BLaER1 (cell line): Measurements from ENCODE around the gene ABCB7.
"Not testable (repeated sequence)": the region's sequence is repeated elsewhere in the genome, so short reads cannot be mapped to it uniquely, and the experiment has no call there.

Experiments used
- H3K27ac ChIP-seq: shearing (Covaris generic); formaldehyde crosslinking; 2 replicates; pipeline ENCODE4 v1.8.1; 2022
- H3K27me3 ChIP-seq: shearing (Covaris generic); formaldehyde crosslinking; 2 replicates; pipeline ENCODE4 v1.8.1; 2022
- H3K36me3 ChIP-seq: shearing (Covaris generic); formaldehyde crosslinking; 2 replicates; pipeline ENCODE4 v1.8.1; 2022
- H3K4me1 ChIP-seq: shearing (Covaris generic); formaldehyde crosslinking; 2 replicates; pipeline ENCODE4 v1.8.1; 2022
- H3K4me2 ChIP-seq: shearing (Covaris generic); formaldehyde crosslinking; 2 replicates; pipeline ENCODE4 v1.8.1; 2022
- H3K4me3 ChIP-seq: shearing (Covaris generic); formaldehyde crosslinking; 2 replicates; pipeline ENCODE4 v1.8.1; 2022
- H3K9ac ChIP-seq: shearing (Covaris generic); formaldehyde crosslinking; 2 replicates; pipeline ENCODE4 v1.8.1; 2022
- H3K9me3 ChIP-seq: shearing (Covaris generic); formaldehyde crosslinking; 2 replicates; pipeline ENCODE4 v1.8.1; 2022
- H4K20me1 ChIP-seq: shearing (Covaris generic); formaldehyde crosslinking; 2 replicates; pipeline ENCODE4 v1.8.1; 2022
- Cebpa-rat ChIP-seq: shearing (Covaris generic); IDR thresholded peaks from 2 replicates; pipeline ENCODE4 v1.8.1; 2022

The ABCB7 gene

DNA sequence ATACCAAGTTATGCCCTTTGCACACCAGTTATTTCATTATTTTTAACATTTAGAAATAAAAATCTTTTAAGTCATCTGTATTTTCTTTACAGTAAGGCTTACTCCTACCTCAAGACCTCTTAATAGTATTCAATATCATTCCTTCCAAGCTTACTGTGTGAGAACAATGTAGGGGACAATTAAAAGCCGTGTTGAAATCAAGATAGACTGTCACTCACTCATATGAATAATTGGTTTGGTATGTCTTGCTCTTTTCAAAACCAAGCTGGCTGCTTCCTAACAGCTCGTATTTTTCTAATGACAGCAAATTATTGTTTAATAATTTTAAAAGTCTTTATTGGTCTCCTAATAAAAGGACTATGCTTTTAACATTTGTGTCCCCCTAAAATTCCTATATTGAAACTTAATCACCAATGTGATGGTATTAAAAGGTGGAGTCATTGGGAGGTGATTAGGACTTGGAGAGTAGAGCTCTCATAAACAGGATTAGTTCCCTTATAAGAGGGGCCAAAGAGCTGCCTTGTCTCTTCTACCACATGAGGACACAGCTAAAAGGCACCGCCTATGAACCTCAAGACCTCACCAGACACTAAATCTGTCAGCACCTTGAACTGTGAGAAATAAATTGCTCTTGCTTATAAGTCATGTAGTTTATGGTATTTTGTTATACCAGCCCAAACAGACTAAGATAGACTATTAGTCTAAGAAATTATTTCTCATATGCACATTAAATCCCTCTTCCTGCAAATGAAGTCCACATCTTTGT, 4.1 kb downstream of the ABCB7 start:
- H3K27ac ChIP-seq: no peak overlapping the region
- H4K20me1 ChIP-seq: peaks cover 15% of the 10 kb centered on the region
- peaks cover 17% of the 10 kb centered on the region for H3K4me1 ChIP-seq
- H3K4me2 ChIP-seq: no peak overlapping the region; the same call in 1 of the 2 replicates
- H3K36me3 ChIP-seq: 0 out of 2 replicates have a peak, but pooled peaks cover 9% of the 10 kb centered on the region
- H3K4me3 ChIP-seq: no peak overlapping the region
- TF ChIP-seq Cebpa-rat: no peak
- H3K9me3 ChIP-seq: peaks cover 10% of the 10 kb centered on the region
- peaks cover 47% of the 10 kb centered on the region for H3K27me3 ChIP-seq
- H3K9ac ChIP-seq: no peak overlapping the region

DNA sequence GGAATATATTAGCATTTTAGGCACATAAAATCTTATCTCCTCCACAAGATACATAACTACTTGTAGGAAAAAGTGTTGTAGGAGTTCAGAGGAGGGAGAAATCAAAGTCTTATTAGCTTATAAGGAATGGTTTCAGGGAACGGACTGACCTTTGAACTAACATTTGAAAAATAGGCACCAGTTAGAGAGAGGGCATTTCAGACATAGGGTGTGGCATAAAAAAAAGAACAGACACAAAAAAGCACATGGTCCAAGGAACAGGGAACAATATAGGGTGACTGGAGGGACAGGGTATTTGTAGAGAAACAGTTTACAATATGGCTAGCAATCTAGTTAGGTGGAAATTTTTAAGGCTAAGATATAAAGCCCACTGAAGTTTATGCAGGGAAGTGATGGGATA, 6.4 kb downstream of the ABCB7 start:
- no peak overlapping the region for H3K27ac ChIP-seq
- peaks cover 25% of the 10 kb centered on the region for H3K9me3 ChIP-seq
- no peak overlapping the region for H3K4me3 ChIP-seq
- TF ChIP-seq Cebpa-rat: no peak
- H3K4me1 ChIP-seq: peaks cover 13% of the 10 kb centered on the region
- no peak overlapping the region for H3K4me2 ChIP-seq
- peaks cover 39% of the 10 kb centered on the region for H3K27me3 ChIP-seq
- H3K9ac ChIP-seq: no peak overlapping the region
- H4K20me1 ChIP-seq: peaks cover 15% of the 10 kb centered on the region
- 0 out of 2 replicates have a peak, but pooled peaks cover 10% of the 10 kb centered on the region for H3K36me3 ChIP-seq

DNA sequence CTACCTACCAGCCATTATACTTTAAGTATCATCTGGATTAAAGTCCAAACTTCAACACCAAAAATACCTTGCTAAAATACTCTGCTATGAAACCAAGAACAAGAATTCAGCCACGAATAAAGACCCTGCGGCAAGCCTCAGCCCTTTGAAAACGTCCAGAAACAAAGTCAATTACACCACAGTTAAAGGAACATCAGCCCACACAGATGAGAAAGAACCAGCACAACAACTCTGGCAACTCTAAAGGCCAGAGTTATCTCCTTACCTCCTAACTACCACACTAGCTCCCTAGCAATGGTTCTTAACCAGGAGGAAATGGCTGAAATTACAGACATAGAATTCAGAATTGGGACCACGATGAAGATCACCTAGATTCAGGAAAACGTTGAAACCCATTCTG, 23.4 kb downstream of the ABCB7 start:
- no peak for TF ChIP-seq Cebpa-rat
- no peak overlapping the region for H3K9ac ChIP-seq
- H3K9me3 ChIP-seq: peaks cover 55% of the 10 kb centered on the region
- H3K4me3 ChIP-seq: no peak overlapping the region
- H4K20me1 ChIP-seq: peaks cover 25% of the 10 kb centered on the region
- H3K36me3 ChIP-seq: peaks cover 9% of the 10 kb centered on the region; the same call in 1 of the 2 replicates
- H3K27me3 ChIP-seq: peaks cover 71% of the 10 kb centered on the region
- H3K4me1 ChIP-seq: no peaks in the 10 kb centered on the region
- H3K27ac ChIP-seq: no peak overlapping the region
- no peak overlapping the region for H3K4me2 ChIP-seq

DNA sequence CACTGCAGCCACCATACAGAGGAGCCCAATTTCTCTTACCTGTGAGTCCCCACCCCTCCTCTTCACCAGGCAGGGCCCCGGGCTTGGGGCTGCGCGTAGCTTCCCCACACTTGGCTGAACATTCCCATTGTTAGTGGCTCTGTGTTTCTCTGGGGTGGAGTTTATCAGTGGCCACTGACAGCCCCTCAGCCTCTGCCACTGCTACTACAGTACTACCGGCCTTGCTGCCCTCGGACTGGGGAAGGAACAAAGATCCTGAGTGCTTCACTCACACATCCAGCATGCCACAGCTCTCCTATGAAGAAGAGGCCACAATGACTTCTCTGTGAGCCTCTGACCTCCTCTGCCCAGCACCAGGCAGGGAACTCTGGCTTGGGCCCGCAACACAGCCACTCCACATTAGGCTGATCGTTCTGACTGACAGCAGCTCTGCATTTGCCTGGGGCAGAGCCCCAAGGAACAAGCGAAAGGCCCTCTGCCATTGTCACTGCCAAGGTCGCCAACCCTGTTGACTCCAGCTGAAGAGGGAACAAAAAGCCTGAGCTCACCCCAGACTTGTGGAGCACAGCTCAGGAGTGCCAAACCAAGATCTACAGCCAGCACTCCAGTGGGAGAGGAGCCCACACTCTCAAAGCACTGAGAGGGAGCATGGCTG, 24.0 kb downstream of the ABCB7 start:
- Histone ChIP-seq H4K20me1 (peaks cover 25% of the 10 kb centered on the region), H3K4me3 (no peak overlapping the region), H3K9ac (no peak overlapping the region), H3K27ac (no peak overlapping the region), H3K9me3 (peaks cover 54% of the 10 kb centered on the region), H3K36me3 (peaks cover 4% of the 10 kb centered on the region; the same call in 1 of the 2 replicates), H3K4me2 (no peak overlapping the region), H3K4me1 (no peaks in the 10 kb centered on the region), H3K27me3 (peaks cover 70% of the 10 kb centered on the region)
- TF ChIP-seq Cebpa-rat: no peak

DNA sequence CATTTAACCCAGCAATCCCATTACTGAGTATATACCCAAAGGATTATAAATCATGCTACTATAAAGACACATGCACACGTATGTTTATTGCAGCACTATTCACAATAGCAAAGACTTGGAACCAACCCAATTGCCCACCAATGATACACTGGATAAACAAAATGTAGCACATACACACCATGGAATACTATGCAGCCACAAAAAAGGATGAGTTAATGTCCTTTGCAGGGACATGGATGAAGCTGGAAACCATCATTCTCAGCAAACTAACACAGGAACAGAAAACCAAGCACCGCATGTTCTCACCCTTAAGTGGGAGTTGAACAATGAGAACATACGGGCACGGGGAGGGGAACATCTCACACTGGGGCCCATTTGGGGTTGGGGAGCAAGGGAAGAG, 27.0 kb downstream of the ABCB7 start:
- not testable (repeated sequence) for H3K36me3 ChIP-seq, H3K4me3 ChIP-seq, H3K9ac ChIP-seq, H3K27ac ChIP-seq, H3K4me1 ChIP-seq, H3K4me2 ChIP-seq
- Histone ChIP-seq H3K27me3 (peaks cover 68% of the 10 kb centered on the region), H3K9me3 (peaks cover 37% of the 10 kb centered on the region), H4K20me1 (peaks cover 19% of the 10 kb centered on the region)

DNA sequence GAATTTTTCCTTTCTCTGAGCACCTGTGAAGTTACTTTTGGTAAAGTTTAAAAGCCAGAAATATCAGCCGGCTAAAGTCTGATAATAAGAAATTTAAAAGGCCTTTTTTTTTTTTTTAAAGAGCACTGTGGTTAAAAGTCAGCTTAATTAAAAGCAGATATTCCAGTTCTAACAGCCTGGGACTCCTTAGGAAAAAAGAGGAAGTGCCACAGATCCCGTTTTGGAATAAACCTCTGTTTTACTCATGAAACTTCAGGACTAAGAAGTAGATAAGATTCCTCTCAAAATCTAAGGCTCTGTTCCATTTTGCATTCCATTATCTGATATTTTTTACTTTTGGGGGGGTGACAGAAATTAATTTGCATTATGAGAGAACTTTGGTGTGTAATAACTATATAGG, 37.8 kb downstream of the ABCB7 start:
- no peak for TF ChIP-seq Cebpa-rat
- H3K27me3 ChIP-seq: peaks cover 81% of the 10 kb centered on the region
- no peak overlapping the region for H3K4me2 ChIP-seq
- H3K27ac ChIP-seq: no peak overlapping the region
- no peak overlapping the region for H3K9ac ChIP-seq
- no peaks in the 10 kb centered on the region for H3K4me1 ChIP-seq
- H4K20me1 ChIP-seq: peaks cover 19% of the 10 kb centered on the region
- no peak overlapping the region for H3K4me3 ChIP-seq
- H3K36me3 ChIP-seq: no peaks in the 10 kb centered on the region
- peaks cover 32% of the 10 kb centered on the region for H3K9me3 ChIP-seq

DNA sequence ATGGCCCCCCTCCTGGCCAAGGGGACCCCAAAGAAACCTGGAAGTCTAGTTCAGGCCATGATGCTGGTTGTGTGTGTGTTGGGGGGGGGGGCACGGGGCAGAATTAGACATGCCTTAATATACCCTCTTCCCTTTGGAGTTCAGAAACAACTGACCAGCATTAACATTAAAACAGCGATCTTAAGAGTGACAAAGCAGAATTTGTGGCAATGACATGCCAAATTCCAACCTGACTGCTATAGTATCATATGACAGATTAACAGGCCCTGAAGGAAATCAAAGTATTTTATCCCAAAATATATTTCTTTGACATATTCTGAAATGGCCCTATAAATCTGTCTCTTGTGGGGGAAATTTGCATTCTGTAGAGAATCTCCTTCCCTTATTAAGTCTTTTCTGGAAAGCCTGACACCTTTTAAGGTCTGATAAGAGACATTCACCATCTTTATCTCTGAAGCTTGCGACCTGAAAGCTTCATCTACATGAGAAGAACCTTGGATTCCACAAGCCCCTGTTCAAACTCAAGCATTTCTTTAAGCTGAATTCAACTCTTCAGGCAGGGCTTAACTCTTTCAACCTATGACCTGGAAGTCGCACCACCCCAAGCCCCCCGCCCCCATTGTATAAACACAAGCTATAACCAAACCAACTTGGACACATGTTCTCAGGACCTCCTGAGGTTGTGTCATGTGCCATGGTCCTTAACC, 40.2 kb downstream of the ABCB7 start:
- no peak overlapping the region for H3K4me2 ChIP-seq
- H3K9me3 ChIP-seq: peaks cover 14% of the 10 kb centered on the region; the same call in 1 of the 2 replicates
- H3K4me3 ChIP-seq: no peak overlapping the region
- TF ChIP-seq Cebpa-rat: no peak
- no peaks in the 10 kb centered on the region for H3K4me1 ChIP-seq
- H3K9ac ChIP-seq: no peak overlapping the region
- no peaks in the 10 kb centered on the region for H3K36me3 ChIP-seq
- H3K27me3 ChIP-seq: peaks cover 73% of the 10 kb centered on the region
- peaks cover 19% of the 10 kb centered on the region for H4K20me1 ChIP-seq
- H3K27ac ChIP-seq: no peak overlapping the region

DNA sequence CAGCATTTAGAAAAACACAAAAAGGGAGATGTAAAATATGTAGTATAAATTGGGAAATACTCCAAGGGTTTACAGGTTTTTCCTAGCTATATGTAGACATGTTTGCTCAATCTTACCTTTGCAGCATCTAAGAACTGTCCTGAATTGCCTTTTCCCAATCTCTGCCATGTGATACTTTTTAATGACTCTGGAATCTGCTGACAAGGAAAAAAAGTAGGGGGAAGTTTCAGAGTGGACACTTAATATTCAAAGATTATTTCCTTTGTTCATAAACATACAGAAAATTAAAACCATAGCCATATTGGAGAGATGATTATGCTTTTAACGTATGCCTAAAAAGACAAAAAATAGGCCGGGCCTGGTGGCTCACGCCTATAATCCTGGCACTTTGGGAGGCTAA, 41.4 kb downstream of the ABCB7 start:
- H3K4me3 ChIP-seq: no peak overlapping the region
- no peaks in the 10 kb centered on the region for H3K36me3 ChIP-seq
- peaks cover 72% of the 10 kb centered on the region for H3K27me3 ChIP-seq
- H3K4me1 ChIP-seq: no peaks in the 10 kb centered on the region
- 0 out of 2 replicates have a peak, but pooled peaks cover 1% of the 10 kb centered on the region for H3K9me3 ChIP-seq
- peaks cover 19% of the 10 kb centered on the region for H4K20me1 ChIP-seq
- H3K9ac ChIP-seq: no peak overlapping the region
- no peak overlapping the region for H3K4me2 ChIP-seq
- H3K27ac ChIP-seq: no peak overlapping the region
- no peak for TF ChIP-seq Cebpa-rat

DNA sequence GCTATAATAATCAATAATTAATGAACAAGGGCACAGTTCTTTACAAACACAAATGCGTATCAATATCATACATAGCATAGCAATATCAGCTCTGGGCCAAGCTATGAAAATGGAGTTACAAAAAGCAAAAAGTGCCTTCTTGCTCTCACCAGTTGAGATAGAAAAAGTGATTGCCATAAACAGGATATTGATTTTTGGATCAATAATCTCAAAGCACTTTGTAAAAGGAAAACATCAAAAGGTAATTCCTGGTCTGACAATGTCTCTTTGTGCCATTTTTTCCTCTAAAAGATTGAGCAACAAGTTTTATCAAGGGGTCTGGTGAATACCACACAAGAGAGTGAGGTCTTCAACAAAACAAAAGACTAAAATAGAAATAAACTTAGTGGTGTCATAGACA, 42.4 kb downstream of the ABCB7 start:
- Histone ChIP-seq H3K4me3 (no peak overlapping the region), H3K27me3 (peaks cover 79% of the 10 kb centered on the region), H3K9ac (no peak overlapping the region), H3K4me1 (no peaks in the 10 kb centered on the region), H3K9me3 (no peaks in the 10 kb centered on the region), H3K4me2 (no peak overlapping the region), H3K36me3 (no peaks in the 10 kb centered on the region), H4K20me1 (peaks cover 19% of the 10 kb centered on the region), H3K27ac (no peak overlapping the region)
- TF ChIP-seq Cebpa-rat: no peak
